Nephron progenitor cell (in vitro differentiated cells): ENCODE data around the gene ATP11A.
"Not testable (repeated sequence)": the region's sequence is repeated elsewhere in the genome, so short reads cannot be mapped to it uniquely, and the experiment has no call there.

Source experiments
- DNase-seq: peaks from one replicate; pipeline ENCODE4 v3.0.0; 2021
- H3K27ac Mint-ChIP-seq: 2 replicates; pipeline ENCODE4 v1.8.0; 2021; ENCODE audit warnings: mild to moderate bottlenecking, moderate library complexity, mixed read lengths
- H3K27me3 Mint-ChIP-seq: 2 replicates; pipeline ENCODE4 v1.8.0; 2021; ENCODE audit warnings: mild to moderate bottlenecking, low read depth, mixed read lengths; ENCODE audit not compliant: poor library complexity
- H3K36me3 Mint-ChIP-seq: 2 replicates; pipeline ENCODE4 v1.8.0; 2021; ENCODE audit warnings: low read depth, mixed read lengths
- H3K4me1 Mint-ChIP-seq: 2 replicates; pipeline ENCODE4 v1.8.0; 2021; ENCODE audit warnings: mixed read lengths
- H3K4me3 Mint-ChIP-seq: 2 replicates; pipeline ENCODE4 v1.8.0; 2021; ENCODE audit warnings: mild to moderate bottlenecking, moderate library complexity, mixed read lengths
- H3K9me3 Mint-ChIP-seq: 2 replicates; pipeline ENCODE4 v1.8.0; 2021; ENCODE audit warnings: mild to moderate bottlenecking, moderate library complexity, mixed read lengths
- TF ChIP-seq, protein P1 (sequence below): fragments of 200-600 bp; sonication (generic); IDR thresholded peaks from 2 replicates; pipeline ENCODE4 v1.5.0; 2021; ENCODE audit warnings: antibody characterized with exemption

Gene ATP11A

DNA sequence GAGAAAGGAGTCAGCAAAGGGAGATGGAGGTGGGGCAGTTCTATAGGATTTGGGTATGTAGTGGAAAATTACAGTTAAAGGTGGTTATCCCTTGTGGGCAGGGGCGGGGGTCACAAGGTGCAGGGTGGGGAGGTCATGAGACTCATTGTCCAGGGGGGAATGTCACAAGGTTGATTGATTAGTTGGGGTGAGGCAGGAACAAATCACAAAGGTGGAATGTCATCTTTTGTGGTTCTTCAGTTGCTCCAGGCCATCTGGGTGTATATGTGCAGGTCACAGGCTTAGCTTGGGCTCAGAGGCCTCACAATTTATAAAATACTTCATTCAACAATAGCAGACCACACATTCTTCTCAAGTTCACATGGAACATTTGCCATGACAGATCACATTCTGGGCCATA lies 109.6 kb downstream of the ATP11A start:
- peaks cover 62% of the 10 kb centered on the region for H3K36me3 Mint-ChIP-seq

DNA sequence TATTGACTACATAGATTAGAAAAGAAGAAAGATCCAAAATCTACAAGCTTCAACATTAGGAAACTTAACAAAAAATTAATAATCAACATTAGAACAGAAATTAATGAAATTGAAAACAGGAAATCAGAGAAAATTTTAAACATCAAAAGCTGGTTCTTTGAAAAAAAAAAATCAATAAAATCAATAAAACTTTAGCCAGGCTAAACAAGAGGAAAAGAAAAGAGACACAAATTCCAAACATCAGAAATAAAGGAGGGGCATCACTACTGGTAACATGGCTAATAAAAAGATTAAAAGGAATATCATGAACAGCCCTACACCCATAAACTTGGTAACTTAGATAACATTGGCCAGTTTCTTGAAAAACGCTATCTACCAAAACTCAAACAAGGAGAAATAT lies 110.2 kb downstream of the ATP11A start:
- Mint-ChIP-seq H3K9me3 (peaks cover 55% of the 10 kb centered on the region), H3K27ac (no peak overlapping the region), H3K4me1 (peaks cover 15% of the 10 kb centered on the region), H3K27me3 (peaks cover 9% of the 10 kb centered on the region), H3K36me3 (peaks cover 66% of the 10 kb centered on the region), H3K4me3 (no peak overlapping the region)
- TF ChIP-seq, protein P1, sequence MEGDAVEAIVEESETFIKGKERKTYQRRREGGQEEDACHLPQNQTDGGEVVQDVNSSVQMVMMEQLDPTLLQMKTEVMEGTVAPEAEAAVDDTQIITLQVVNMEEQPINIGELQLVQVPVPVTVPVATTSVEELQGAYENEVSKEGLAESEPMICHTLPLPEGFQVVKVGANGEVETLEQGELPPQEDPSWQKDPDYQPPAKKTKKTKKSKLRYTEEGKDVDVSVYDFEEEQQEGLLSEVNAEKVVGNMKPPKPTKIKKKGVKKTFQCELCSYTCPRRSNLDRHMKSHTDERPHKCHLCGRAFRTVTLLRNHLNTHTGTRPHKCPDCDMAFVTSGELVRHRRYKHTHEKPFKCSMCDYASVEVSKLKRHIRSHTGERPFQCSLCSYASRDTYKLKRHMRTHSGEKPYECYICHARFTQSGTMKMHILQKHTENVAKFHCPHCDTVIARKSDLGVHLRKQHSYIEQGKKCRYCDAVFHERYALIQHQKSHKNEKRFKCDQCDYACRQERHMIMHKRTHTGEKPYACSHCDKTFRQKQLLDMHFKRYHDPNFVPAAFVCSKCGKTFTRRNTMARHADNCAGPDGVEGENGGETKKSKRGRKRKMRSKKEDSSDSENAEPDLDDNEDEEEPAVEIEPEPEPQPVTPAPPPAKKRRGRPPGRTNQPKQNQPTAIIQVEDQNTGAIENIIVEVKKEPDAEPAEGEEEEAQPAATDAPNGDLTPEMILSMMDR, result no peak
- DNase-seq, result no peak

More for the DNA sequence above, 109.6 kb downstream of the ATP11A start:
- Mint-ChIP-seq H3K4me3 (no peak overlapping the region), H3K27ac (no peak overlapping the region), H3K27me3 (peaks cover 9% of the 10 kb centered on the region), H3K9me3 (peaks cover 55% of the 10 kb centered on the region), H3K4me1 (peaks cover 8% of the 10 kb centered on the region)
- no peak for DNase-seq
- TF ChIP-seq, protein P1, result no peak

DNA sequence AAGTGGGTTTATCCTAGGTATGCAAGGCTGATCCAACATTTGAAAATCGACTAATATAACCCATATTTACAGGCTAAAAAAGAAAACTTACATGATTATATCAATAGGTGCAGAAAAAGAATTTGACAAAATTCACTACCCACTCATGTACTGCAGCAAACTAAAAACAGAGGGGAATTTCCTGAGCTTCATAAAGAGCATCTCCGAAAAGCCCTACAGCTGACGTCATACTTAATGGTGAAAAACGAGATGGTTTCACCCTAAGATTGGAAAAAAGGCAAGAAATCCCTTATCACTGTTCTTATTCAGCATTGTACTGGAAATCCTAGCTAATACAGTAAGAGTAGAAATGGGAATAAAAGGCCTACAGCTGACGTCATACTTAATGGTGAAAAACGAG lies 111.0 kb downstream of the ATP11A start:
- peaks cover 20% of the 10 kb centered on the region for H3K4me1 Mint-ChIP-seq
- H3K4me3 Mint-ChIP-seq, H3K27ac Mint-ChIP-seq, H3K27me3 Mint-ChIP-seq, DNase-seq: not testable (repeated sequence)
- peaks cover 67% of the 10 kb centered on the region for H3K36me3 Mint-ChIP-seq
- peaks cover 53% of the 10 kb centered on the region for H3K9me3 Mint-ChIP-seq

DNA sequence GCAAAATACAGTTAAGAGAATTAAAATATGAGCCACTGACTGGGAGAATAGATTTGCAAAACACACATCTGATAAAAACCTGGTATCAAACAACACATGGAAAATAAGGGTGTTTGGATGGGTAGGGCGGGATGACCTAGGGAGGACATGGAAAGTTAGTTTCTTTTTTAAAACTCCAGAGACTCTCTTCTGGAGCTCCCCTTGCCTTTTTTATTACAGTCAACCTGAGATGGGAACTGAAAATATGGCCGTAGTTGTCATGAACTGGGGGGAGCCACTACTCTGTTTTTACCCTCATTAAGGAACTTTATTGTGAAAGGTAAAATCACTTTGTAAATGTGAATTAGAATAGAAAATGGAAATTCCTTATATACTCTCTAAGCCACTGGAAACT lies 113.0 kb downstream of the ATP11A start:
- no peak for DNase-seq
- TF ChIP-seq, protein P1, result no peak
- Mint-ChIP-seq H3K27ac (peak overlapping the region; percentile 60), H3K36me3 (peaks cover 60% of the 10 kb centered on the region), H3K9me3 (peaks cover 34% of the 10 kb centered on the region), H3K27me3 (peaks cover 5% of the 10 kb centered on the region), H3K4me1 (peaks cover 31% of the 10 kb centered on the region), H3K4me3 (no peak overlapping the region)

DNA sequence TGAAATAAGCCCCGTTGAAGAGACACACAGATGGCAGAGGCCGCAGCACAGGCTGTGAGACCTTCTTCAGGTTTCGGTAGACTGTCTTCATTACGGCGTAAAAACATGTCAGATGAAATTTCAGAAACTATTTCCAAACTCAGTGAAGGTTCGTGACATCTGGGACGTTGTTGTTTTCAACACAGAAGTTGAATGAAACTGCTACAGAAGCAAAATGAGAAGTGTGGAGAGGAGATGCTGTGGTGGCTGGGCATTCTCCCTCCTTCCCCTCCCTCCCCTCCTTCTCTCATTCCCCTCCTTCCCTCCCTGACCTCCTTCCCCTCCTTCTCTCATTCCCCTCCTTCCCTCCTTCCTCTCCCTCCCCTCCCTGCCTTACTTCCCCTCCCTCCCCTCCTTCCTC lies 113.6 kb downstream of the ATP11A start:
- H3K27ac Mint-ChIP-seq, result peak overlapping the region; percentile 59
- peaks cover 5% of the 10 kb centered on the region for H3K27me3 Mint-ChIP-seq
- no peak overlapping the region for H3K4me3 Mint-ChIP-seq
- no peak for DNase-seq
- peaks cover 31% of the 10 kb centered on the region for H3K4me1 Mint-ChIP-seq
- H3K9me3 Mint-ChIP-seq, result peaks cover 28% of the 10 kb centered on the region
- H3K36me3 Mint-ChIP-seq, result peaks cover 54% of the 10 kb centered on the region
- TF ChIP-seq, protein P1, result no peak

DNA sequence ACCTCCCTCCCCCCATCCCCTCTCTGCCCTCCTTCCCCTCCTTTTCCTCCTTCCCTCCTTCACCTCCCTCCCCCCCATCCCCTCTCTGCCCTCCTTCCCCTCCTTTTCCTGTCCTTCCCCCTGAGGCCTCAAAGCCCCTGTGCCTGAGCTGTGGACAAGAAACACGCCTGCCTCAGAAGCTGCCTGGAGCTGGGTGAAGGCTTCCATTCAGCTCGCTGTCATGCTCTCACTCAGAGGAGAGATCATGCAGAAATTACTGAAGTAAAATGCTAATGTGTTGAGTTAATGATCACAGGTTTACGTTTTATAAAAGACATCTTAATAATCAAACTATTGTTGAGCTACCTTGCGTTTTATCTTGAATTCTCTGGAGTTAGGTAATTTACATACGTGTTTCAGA lies 114.5 kb downstream of the ATP11A start:
- Mint-ChIP-seq H3K4me3 (no peak overlapping the region), H3K27me3 (peaks cover under 1% of the 10 kb centered on the region), H3K4me1 (peaks cover 31% of the 10 kb centered on the region), H3K9me3 (peaks cover 18% of the 10 kb centered on the region), H3K27ac (peak overlapping the region; percentile 77), H3K36me3 (peaks cover 44% of the 10 kb centered on the region)
- TF ChIP-seq, protein P1, result no peak
- DNase-seq, result no peak
